ENCODE measurements around the gene SLC9A5.

DNA sequence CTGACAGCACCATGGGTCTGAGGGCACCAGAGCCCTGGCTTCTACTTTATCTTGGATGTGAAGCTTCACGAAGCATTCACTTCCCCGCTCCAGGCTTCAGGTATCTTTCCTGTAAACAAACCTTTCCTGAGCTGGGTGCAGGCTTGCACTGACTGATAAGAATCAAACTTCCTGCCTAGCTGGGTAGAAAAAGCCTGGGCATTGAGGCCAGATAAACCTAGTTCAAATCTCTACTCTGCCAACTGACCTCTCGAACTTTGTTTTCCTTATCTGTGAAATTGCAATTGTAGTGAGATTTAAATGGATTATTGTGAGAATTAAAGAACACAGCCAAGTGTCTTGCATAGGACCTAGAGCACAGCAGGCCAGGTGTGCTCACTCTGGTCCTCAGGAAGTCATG lies 24.8 kb upstream of the SLC9A5 start:
- no peak for TF ChIP-seq USF1 (CRISPR knock-in tag; IDR thresholded peaks at IDR 0.05)
- no peak for TF ChIP-seq ATF6 (CRISPR knock-in tag; IDR thresholded peaks at IDR 0.05)
- TF ChIP-seq EZH2 (IDR thresholded peaks at IDR 0.05; ENCODE audit: borderline replicate concordance, low read depth, low read length) = no peak
- TF ChIP-seq ARHGAP35 (IDR thresholded peaks at IDR 0.05; ENCODE audit: partially characterized antibody) = no peak
- TF ChIP-seq CTCF (IDR thresholded peaks at IDR 0.05 in 2 of 3, conservative IDR thresholded peaks at IDR 0.05 in 1 of 3; ENCODE audit: insufficient read depth in 2 of 3, low read depth in 1 of 3, low read length in 3 of 3) = no peak
- TF ChIP-seq, protein P1, sequence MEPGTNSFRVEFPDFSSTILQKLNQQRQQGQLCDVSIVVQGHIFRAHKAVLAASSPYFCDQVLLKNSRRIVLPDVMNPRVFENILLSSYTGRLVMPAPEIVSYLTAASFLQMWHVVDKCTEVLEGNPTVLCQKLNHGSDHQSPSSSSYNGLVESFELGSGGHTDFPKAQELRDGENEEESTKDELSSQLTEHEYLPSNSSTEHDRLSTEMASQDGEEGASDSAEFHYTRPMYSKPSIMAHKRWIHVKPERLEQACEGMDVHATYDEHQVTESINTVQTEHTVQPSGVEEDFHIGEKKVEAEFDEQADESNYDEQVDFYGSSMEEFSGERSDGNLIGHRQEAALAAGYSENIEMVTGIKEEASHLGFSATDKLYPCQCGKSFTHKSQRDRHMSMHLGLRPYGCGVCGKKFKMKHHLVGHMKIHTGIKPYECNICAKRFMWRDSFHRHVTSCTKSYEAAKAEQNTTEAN (CRISPR knock-in tag; IDR thresholded peaks at IDR 0.05) = no peak
- no peak for TF ChIP-seq JUN (IDR thresholded peaks at IDR 0.05; ENCODE audit: borderline replicate concordance, low read depth, low read length)
- TF ChIP-seq JUN (CRISPR knock-in tag; IDR thresholded peaks at IDR 0.05; ENCODE audit: borderline replicate concordance) = no peak
- TF ChIP-seq NFIC (IDR thresholded peaks at IDR 0.05) = no peak
- TF ChIP-seq JUNB (CRISPR knock-in tag; conservative IDR thresholded peaks at IDR 0.05) = no peak
- TF ChIP-seq ARNT (IDR thresholded peaks at IDR 0.05) = no peak

All from K562 (cell line).